Activated CD8-positive, alpha-beta T cell treated with anti-CD3 and anti-CD28 coated beads, Interleukin-2, amount 10 ng/mL, durations not matched to agents 7 days and 5 days (primary cell): Measurements from ENCODE around the gene AFAP1L2. TPM values are rescaled to one million over a fixed set of nuclear protein-coding genes. Genes with fewer than 3 reads are reported as not detected.

Source experiments
- ATAC-seq: fragments of 150-1000 bp; cut with Tn5 transposase; one replicate; pipeline ENCODE4 v1.10.0; 2021; ENCODE audit warnings: moderate library complexity
- CTCF ChIA-PET: fragments of 350-600 bp; sonication (Branson Sonifier 250); formaldehyde crosslinking; loops from one replicate; lab custom pipeline; 2021; ENCODE audit warnings: antibody characterized with exemption; lab: Charles Lee
- POLR2A ChIA-PET: fragments of 350-600 bp; sonication (Branson Sonifier 250); formaldehyde crosslinking; loops from one replicate; lab custom pipeline; 2021; ENCODE audit warnings: antibody characterized with exemption; lab: Charles Lee
- DNase-seq: peaks from one replicate; pipeline ENCODE4 v3.0.0-alpha.2; 2020
- H3K27ac Mint-ChIP-seq: one replicate; pipeline ENCODE4 v1.8.0; 2021; ENCODE audit warnings: mild to moderate bottlenecking, mixed read lengths
- H3K27me3 Mint-ChIP-seq: one replicate; pipeline ENCODE4 v1.8.0; 2021; ENCODE audit warnings: low read depth, mixed read lengths
- H3K36me3 Mint-ChIP-seq: one replicate; pipeline ENCODE4 v1.8.0; 2021; ENCODE audit warnings: low read depth, mixed read lengths
- H3K4me1 Mint-ChIP-seq: one replicate; pipeline ENCODE4 v1.8.0; 2021; ENCODE audit warnings: low read depth, mixed read lengths
- H3K4me3 Mint-ChIP-seq: one replicate; pipeline ENCODE4 v1.8.0; 2021; ENCODE audit warnings: mild to moderate bottlenecking, mixed read lengths
- H3K9me3 Mint-ChIP-seq: one replicate; pipeline ENCODE4 v1.8.0; 2022; ENCODE audit warnings: mixed read lengths; ENCODE audit not compliant: insufficient read depth
- total RNA-seq, 2 experiments: library from RNA; stranded (reverse); gene quantifications; one replicate each; pipeline ENCODE4 v1.2.3, GENCODE V29; 2021

Gene AFAP1L2
- total RNA-seq, 2 experiments from 2014 or later, result 4.0 to 4.8 TPM

DNA sequence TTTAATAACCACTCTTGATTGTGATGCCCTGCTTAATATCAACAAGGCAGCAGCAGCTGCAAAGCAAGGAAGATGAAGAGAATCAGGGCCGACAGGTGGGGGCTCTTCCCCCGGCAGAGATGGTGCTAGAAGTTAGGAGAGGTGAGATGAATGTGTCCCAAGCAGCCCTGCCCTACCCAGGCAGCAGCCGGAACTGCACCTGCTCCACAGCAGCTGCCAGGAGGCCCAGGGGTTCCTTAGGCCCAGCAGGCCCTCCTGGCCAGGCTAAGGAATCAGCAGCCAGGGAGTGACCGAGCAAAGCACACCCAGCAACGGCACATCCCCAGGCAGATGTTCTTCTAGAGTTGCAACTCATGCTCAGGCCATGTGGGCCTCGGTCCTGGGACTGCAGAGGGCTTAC, 17.9 kb downstream of the AFAP1L2 start:
- H3K36me3 Mint-ChIP-seq, result peaks cover 3% of the 10 kb centered on the region
- POLR2A ChIA-PET, result no interaction called here
- H3K4me3 Mint-ChIP-seq, result no peak overlapping the region
- peaks cover 15% of the 10 kb centered on the region for H3K4me1 Mint-ChIP-seq
- ATAC-seq, result no peak
- no peak for DNase-seq
- peaks cover 8% of the 10 kb centered on the region for H3K27me3 Mint-ChIP-seq
- H3K9me3 Mint-ChIP-seq, result no peaks in the 10 kb centered on the region
- no peak overlapping the region for H3K27ac Mint-ChIP-seq
- CTCF ChIA-PET, result interaction anchor here (5.0 kb wide), 1 partner anchor 83 kb away, joined by 26 read pairs; no protein-coding TSS in a partner anchor

DNA sequence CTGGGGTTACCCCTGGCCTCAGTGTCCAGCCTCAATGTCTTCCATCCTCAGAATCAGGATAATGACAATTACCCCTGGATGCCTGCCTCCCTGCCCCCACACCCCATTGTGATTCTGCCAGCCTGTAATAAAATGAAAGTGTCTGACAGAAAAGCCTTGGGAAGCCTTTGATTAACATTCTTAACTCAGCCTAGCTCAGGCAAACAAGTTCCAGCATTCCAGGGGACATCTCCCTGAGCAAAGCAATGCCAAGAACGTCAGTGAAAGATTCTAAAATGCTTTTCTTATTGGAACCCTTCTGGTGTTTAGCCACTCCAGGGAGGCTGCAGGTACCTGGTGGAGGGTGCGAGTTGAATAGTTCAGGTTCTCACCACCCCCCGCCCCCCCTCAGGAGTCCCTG, 18.7 kb downstream of the AFAP1L2 start:
- POLR2A ChIA-PET, result no interaction called here
- CTCF ChIA-PET, result interaction anchor here (5.0 kb wide), 1 partner anchor 82 kb away, joined by 26 read pairs; no protein-coding TSS in a partner anchor
- Mint-ChIP-seq H3K4me3 (no peak overlapping the region), H3K27ac (no peak overlapping the region), H3K9me3 (no peaks in the 10 kb centered on the region), H3K36me3 (peaks cover 3% of the 10 kb centered on the region), H3K27me3 (peaks cover 15% of the 10 kb centered on the region), H3K4me1 (peaks cover 15% of the 10 kb centered on the region)
- ATAC-seq (no peak), DNase-seq (no peak)

DNA sequence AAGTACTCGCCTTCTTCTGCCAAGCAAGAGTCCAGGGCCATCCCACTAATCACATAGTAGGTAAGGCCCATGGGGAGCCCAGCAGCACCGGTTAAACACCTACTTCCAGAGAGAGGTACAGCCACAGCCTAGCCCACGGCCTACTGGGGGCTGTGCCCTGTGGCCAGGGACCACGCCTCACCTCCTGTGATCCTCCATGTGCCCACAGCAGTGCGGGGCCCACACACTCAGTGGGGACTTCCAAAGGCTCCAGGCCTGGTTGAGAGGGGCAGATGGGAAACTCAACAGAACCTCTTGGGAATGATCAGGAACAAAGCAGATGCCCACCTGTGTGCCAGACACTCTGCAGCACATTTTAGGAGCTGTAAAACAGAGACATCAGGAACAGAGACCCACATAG, 19.7 kb downstream of the AFAP1L2 start:
- Mint-ChIP-seq H3K4me1 (peaks cover 15% of the 10 kb centered on the region), H3K4me3 (no peak overlapping the region), H3K36me3 (peaks cover 3% of the 10 kb centered on the region), H3K27me3 (peaks cover 22% of the 10 kb centered on the region), H3K27ac (no peak overlapping the region), H3K9me3 (no peaks in the 10 kb centered on the region)
- DNase-seq (no peak), ATAC-seq (no peak)
- ChIA-PET POLR2A (interaction anchor here (0.6 kb wide), 1 partner anchor 102 kb away, joined by 3 read pairs; no protein-coding TSS in a partner anchor), CTCF (no interaction called here)

DNA sequence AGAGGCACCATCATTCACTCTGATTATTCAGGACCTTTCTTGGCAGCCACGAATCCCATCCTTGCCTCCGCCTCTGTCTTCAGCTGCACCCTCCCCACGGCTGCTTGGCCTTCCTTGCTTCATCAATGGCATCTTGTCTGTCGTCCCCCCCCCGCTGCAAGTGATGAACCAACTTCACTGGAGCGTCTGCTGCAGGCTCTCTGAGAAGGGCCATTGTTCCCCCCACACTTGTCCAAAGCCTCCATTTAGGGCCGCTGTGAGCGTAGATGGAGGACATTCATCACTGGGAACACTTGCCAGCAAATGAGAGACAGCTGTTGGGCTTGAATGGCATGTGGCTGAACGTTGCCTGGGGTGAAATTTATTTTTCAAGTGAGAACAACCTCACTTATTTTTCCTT, 20.1 kb downstream of the AFAP1L2 start:
- H3K4me1 Mint-ChIP-seq, result peaks cover 14% of the 10 kb centered on the region
- no peak for DNase-seq
- H3K36me3 Mint-ChIP-seq, result peaks cover 3% of the 10 kb centered on the region
- no peaks in the 10 kb centered on the region for H3K9me3 Mint-ChIP-seq
- ChIA-PET CTCF (no interaction called here), POLR2A (no interaction called here)
- ATAC-seq, result no peak
- no peak overlapping the region for H3K4me3 Mint-ChIP-seq
- peaks cover 22% of the 10 kb centered on the region for H3K27me3 Mint-ChIP-seq
- no peak overlapping the region for H3K27ac Mint-ChIP-seq

DNA sequence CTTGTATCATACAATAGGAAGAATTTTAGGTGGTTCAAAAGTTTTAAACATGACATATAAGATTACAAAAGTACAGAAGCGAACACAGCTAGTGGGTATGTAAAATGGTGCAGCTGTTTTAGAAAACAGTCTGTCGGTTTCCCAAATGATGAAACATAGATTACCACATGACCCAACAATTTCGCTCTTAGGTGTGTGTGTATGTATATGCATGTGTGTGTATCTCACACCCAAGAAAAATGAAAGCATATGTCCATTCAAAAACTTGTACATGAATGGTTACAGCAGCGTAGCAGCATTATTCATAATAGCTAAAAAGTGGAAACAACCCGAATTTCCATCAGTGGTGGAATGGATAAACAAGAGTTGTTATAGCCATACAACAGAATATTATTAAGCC, 23.5 kb downstream of the AFAP1L2 start:
- ATAC-seq (no peak), DNase-seq (no peak)
- Mint-ChIP-seq H3K36me3 (no peaks in the 10 kb centered on the region), H3K27me3 (peaks cover 23% of the 10 kb centered on the region), H3K27ac (no peak overlapping the region), H3K4me3 (no peak overlapping the region), H3K4me1 (no peaks in the 10 kb centered on the region), H3K9me3 (no peaks in the 10 kb centered on the region)
- POLR2A ChIA-PET, result no interaction called here
- CTCF ChIA-PET, result no interaction called here

DNA sequence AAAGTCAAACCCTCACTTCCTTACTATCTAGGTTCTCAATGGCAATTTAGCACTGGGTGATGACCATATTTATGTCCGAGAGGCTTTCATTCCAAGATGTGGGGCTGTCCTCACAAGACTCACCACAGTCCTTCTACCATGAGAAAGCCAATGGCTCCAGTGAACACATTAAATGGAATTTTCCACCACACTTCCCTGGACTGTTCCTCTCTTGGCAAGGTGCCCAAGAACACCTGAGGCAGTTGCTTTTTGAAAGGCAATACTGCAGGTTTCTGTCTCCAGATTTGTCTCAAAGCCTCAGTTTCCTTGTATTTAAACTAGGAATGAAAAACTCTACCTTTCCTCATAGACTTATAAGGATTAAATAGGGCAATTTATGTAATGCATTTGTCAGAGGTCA, 24.2 kb downstream of the AFAP1L2 start:
- ATAC-seq (no peak), DNase-seq (no peak)
- H3K4me3 Mint-ChIP-seq, result no peak overlapping the region
- no peaks in the 10 kb centered on the region for H3K36me3 Mint-ChIP-seq
- peaks cover 26% of the 10 kb centered on the region for H3K27me3 Mint-ChIP-seq
- H3K9me3 Mint-ChIP-seq, result no peaks in the 10 kb centered on the region
- H3K27ac Mint-ChIP-seq, result no peak overlapping the region
- ChIA-PET POLR2A (no interaction called here), CTCF (no interaction called here)
- no peaks in the 10 kb centered on the region for H3K4me1 Mint-ChIP-seq

DNA sequence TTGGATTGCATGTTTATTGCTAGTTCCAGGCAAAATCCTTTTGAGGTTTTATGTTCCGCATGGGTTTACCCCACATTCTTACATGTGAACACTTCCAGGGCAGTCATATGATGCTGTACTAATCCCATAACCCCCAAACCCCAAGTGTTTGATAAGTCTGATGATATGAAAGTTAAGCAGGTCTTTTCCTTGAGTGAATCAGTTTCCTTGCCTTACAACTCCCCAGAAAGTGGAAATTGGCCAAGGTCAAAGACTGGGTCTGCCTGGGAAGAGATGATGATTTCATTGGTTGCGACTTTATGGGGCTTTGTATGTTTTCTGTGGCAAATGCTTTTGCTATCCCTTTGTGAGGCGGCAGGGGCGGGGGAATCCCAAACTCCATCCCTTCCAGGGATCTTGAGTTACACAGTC, 24.7 kb downstream of the AFAP1L2 start:
- Mint-ChIP-seq H3K36me3 (no peaks in the 10 kb centered on the region), H3K9me3 (no peaks in the 10 kb centered on the region), H3K4me1 (no peaks in the 10 kb centered on the region), H3K27me3 (peaks cover 26% of the 10 kb centered on the region), H3K27ac (no peak overlapping the region), H3K4me3 (no peak overlapping the region)
- ChIA-PET POLR2A (no interaction called here), CTCF (no interaction called here)
- DNase-seq, result no peak
- no peak for ATAC-seq

DNA sequence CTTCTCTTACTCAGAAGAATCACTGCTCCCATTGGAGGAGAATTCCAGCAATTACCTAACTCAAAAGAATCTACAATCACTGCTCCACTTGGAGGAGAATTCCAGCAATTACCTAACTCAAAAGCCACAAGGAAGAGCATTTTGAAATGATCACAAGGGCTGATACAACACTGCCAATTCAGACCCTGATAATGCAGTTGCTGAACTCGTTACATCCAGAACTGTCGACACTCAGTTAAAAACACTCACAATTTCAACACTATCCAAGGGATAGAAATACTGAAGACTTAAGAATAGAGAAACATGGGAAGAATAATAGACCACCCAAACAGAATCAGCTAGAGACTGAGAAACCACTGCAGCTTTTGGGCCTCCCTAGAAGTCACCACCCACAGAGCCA, 27.8 kb downstream of the AFAP1L2 start:
- DNase-seq, result no peak
- Mint-ChIP-seq H3K27ac (no peak overlapping the region), H3K36me3 (no peaks in the 10 kb centered on the region), H3K4me1 (no peaks in the 10 kb centered on the region), H3K4me3 (no peak overlapping the region), H3K27me3 (peaks cover 18% of the 10 kb centered on the region), H3K9me3 (no peaks in the 10 kb centered on the region)
- ChIA-PET CTCF (interaction anchor here (0.7 kb wide), 1 partner anchor 19 kb away, joined by 3 read pairs; no protein-coding TSS in a partner anchor), POLR2A (no interaction called here)
- ATAC-seq, result no peak

DNA sequence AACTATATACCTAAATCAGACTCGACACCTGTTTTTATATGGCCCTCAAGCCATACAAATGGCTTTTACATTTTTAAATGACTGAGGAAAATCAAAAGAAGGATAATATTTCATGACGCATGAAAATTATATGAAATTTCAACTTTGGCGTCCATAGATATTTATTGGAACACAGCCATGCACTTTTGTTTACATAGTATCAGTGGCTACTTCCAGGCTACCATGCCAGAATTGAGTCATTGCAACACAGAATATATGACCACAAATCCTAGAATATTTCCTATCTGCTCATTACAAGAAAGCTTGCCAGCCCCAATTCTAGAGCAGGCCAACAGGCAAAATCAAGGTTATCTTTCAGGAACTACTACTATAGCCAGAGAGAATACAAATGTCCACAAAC, 29.3 kb downstream of the AFAP1L2 start:
- Mint-ChIP-seq H3K27ac (no peak overlapping the region), H3K36me3 (no peaks in the 10 kb centered on the region), H3K27me3 (peaks cover 7% of the 10 kb centered on the region), H3K4me1 (peaks cover 2% of the 10 kb centered on the region), H3K9me3 (no peaks in the 10 kb centered on the region), H3K4me3 (no peak overlapping the region)
- no peak for ATAC-seq
- no peak for DNase-seq
- ChIA-PET POLR2A (no interaction called here), CTCF (interaction anchor here (0.8 kb wide), 1 partner anchor 13 kb away, joined by 3 read pairs; no protein-coding TSS in a partner anchor)

DNA sequence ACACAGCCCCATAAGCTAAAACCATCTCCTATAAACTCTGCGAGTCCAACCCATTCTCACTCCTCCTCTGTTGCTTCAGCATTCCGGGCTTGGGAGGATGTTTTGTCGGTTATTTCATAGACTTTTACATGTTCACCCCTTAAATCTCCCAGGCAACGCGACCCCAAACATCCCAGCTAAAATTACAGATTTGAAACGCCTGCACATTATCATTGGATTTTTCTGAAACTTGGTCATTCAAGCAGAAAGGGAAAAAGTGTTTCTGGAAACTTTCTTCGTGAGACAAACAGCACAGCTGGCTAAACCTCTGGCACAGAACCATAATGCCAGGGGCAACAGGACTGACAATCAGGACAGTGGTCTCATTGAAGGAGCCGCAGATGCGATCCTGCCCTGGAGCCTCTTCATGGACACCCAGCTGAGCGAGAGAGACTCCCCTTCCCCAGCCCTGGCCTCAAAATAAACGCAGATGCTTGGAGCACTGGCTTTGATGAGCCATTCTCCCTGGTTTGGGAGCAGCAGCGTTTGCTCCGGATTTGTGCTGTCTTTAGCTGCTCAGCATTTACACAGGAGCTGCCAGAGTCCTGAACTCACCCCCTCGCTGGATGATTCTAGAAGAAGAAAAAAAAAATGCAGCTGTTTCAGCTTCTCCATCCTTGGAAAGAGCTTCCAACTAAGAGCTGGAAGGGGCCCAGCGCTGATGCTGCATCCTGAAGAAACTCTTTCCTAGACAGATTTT, 30.1 kb downstream of the AFAP1L2 start:
- no peak for ATAC-seq
- H3K27ac Mint-ChIP-seq, result no peak overlapping the region
- no peaks in the 10 kb centered on the region for H3K36me3 Mint-ChIP-seq
- H3K9me3 Mint-ChIP-seq, result no peaks in the 10 kb centered on the region
- ChIA-PET POLR2A (no interaction called here), CTCF (interaction anchor here (0.8 kb wide), 1 partner anchor 14 kb away, joined by 3 read pairs; no protein-coding TSS in a partner anchor)
- H3K27me3 Mint-ChIP-seq, result peaks cover 4% of the 10 kb centered on the region
- H3K4me1 Mint-ChIP-seq, result peaks cover 7% of the 10 kb centered on the region
- no peak for DNase-seq
- no peak overlapping the region for H3K4me3 Mint-ChIP-seq

DNA sequence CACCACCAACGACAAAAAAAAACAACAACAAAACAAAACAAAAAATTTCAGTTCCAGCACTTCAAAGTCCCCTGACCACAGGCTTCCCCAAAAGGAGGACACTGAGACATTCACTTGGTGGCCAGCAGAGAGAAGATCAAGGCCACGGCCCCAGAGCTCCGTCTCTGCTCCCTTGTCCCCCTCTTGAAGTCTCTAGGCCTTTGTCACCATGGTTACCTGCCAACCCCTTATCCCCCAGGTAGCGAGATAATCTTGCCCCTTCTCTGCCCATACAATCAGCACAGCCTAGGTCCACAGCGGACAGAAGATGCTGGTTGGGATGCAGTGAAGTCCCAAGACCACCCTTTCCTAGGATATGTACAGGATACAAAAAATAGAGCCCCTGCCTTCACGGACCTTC, 30.7 kb downstream of the AFAP1L2 start:
- H3K36me3 Mint-ChIP-seq, result no peaks in the 10 kb centered on the region

DNA sequence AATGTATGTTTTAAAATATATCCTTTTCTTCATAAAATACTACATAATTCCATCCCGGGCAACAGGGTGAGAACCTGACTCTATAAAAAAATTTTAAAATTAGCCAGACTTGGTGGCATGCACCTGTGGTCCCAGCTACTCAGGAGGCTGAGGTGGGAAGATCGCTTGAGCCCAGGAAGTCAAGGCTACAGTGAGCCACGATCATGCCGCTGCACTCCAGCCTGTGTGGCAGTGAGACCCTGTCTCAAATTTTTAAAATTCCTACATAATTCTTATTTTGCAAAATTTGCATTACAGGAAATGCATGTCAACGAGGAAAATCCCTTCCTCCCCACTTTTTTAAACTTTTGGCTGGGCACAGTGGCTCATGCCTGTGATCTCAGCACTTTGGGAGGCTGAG, 31.3 kb downstream of the AFAP1L2 start:
- H3K27me3 Mint-ChIP-seq, result peaks cover 4% of the 10 kb centered on the region
- DNase-seq (no peak), ATAC-seq (no peak)
- H3K27ac Mint-ChIP-seq, result no peak overlapping the region
- POLR2A ChIA-PET, result no interaction called here
- H3K36me3 Mint-ChIP-seq, result no peaks in the 10 kb centered on the region
- H3K4me3 Mint-ChIP-seq, result no peak overlapping the region
- H3K9me3 Mint-ChIP-seq, result no peaks in the 10 kb centered on the region
- CTCF ChIA-PET, result interaction anchor here (0.6 to 1.5 kb wide), 2 partner anchors 19 to 69 kb away, joined by 3 to 4 read pairs; no protein-coding TSS in a partner anchor
- H3K4me1 Mint-ChIP-seq, result peaks cover 7% of the 10 kb centered on the region

More for the DNA sequence above, 30.7 kb downstream of the AFAP1L2 start:
- H3K27ac Mint-ChIP-seq, result no peak overlapping the region
- H3K27me3 Mint-ChIP-seq, result peaks cover 4% of the 10 kb centered on the region
- ATAC-seq, result no peak
- H3K4me3 Mint-ChIP-seq, result no peak overlapping the region
- peaks cover 7% of the 10 kb centered on the region for H3K4me1 Mint-ChIP-seq
- ChIA-PET CTCF (no interaction called here), POLR2A (no interaction called here)
- DNase-seq, result no peak
- no peaks in the 10 kb centered on the region for H3K9me3 Mint-ChIP-seq
